ENCODE measurements around the gene TSPAN4.

The TSPAN4 gene

DNA sequence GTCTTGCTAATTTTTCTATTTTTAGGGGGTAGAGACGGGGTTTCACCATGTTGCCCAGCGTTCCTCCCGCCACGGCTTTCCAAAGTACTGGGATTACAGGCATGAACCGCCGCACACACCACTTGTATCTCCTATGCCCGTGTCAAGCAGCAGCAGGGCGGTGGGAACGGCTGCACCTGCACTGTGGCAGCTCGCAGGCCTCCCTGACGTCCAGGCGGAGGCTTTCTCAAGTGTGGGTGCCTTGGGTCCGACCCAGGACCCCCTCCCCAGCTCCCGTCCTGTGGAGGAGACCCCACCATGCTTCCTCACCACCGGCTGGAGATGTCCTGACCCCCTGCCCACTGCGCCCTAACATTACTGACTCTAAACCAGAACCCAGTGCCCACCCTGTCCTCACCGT lies 25.7 kb downstream of the TSPAN4 start:
- no peak for DNase-seq

DNA sequence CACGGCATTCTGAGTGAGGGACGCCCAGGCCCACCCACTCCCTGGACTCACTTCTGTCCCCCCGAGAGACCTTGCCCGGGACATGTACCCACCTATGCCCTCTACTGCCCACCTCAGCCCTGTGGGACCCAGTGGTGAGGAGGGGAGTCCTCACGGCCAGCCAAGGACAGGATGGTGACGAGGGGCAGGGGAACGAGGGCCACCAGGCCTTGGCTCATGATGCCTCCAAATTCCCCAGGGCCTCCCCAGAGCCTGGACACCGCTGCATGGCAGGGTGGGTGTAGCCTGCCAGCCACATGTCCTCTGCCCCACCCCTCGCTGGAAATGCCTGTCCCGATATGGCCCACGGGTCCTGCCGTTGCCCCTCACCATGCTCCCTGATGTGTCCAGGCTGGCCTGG lies 26.1 kb downstream of the TSPAN4 start:
- no peak for DNase-seq

DNA sequence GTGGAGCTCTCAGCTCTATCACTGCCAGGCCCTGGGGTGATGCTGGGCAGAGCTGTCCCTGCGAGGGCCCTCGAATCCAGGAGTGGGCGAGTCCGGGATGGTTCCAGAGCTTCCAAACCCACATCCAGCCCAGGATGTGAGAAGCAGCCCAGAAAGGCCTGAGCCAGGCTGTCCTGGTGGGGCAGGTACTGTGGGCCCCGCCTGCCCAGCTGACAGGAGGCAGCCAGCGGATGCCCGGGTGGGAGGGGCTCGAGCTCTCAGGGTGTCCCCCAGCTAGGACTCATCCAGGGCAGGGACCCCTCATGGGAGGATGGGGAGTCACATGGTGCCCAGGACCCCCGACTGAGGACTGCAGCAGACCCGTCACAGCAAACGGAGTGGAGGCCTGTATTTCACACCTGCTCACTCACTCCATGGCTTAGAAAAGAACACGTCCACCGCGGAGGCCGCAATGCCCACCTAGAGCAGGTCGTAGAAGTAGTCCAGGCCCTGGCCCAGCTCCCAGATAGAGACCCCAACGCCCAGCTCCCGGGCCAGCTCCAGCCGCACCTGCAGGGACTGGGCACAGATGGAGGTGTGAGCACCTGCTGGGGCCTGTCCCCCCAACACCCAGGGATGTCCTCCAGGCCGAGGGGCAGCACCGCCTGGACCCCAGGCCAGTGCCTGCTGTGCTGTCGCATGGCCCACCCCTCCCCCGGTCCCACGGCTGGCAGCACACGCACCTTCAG lies 26.9 kb downstream of the TSPAN4 start:
- DNase-seq = no peak

DNA sequence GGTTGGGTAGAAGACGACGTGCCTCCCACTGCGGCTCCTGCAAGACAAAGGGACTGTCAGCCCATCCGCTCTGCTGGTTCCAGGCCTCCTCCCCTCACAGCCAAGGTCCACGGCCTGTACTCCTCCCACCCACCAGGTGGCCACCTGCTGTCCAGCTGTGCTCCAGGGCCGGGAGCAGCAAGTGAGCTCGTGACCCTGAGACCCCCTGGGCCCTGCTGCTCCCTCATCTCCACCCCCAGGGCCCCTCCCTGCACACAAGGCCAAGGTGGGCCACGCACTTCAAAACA lies 27.4 kb downstream of the TSPAN4 start:
- no peak for DNase-seq

DNA sequence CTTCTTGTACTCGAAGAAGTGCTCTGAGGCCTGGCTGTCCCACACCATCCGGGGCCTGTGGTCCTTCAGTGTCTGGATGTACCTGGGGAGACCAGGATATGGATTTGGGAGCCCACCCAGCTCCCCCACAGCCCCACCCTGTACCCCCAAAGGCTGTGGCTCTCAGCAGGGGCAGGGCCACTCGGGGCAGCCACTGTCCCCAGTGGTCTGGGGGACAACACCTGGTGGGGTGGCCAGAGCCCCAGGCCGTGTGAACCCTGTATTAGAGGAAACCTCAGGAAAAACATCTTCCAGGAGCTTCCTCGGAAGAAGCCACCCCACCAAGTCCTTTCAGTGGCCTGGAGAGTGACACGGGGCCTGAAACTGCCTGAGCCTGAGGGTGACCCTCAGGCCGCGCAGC lies 27.8 kb downstream of the TSPAN4 start:
- DNase-seq = no peak

DNA sequence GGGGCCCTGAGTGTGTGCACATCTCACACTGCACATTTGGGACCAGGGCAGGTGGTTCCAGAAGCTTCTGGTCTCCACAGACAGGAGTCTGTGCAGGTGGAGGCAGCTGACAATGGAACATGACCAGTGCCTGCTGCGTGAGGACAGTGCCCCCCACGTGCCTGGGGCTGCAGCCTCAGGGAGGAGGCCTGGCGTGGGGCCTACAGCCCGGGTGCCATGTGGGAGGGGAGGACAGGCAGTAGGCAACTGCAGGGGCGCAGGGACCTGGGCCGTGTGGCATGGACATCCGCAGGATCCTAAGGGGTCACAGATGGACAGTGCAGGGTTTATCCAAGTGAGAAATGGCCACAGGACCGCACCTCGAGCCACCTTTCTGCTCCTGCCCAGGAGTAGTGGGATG lies 28.8 kb downstream of the TSPAN4 start:
- no peak for DNase-seq

DNA sequence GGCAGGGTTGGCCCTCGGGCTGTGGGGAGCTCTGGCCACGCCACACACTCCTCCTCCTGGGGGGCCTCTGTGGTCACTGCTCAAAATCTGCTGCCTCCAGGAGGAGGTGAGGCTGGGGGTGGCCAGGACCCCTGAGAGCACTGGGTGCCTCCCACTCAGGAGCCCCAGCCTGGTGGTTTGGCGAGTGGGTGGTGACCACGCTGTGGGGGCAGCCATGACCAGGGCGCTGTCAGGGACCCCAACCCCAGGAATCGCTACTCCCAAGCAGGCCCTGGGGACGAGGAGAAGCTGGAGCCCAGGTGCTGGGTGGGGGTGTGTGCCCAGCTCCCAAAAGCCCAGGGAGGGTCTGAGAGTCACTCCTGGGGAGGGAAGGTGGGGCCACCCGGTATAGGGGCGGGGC lies 30.1 kb downstream of the TSPAN4 start:
- no peak for DNase-seq

DNA sequence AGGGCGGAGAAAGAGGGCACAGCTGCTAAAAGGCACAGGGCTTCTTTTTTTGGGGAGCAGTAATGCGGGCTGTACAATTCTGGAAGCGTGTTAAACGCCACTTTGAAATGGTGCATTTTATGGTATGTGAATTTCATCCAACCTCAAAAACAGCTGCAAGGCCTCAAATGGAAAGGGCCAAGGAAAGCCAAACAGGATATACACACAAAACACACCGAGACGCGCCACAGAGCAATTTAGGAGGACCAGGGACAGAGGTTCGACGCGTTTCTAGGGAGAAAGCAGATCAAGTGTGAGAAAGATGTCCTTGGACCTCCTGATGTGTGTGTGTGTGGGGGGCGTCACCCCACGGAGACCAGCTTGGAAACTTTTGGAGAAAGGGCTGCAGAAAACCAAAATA lies 31.1 kb downstream of the TSPAN4 start:
- DNase-seq = no peak

DNA sequence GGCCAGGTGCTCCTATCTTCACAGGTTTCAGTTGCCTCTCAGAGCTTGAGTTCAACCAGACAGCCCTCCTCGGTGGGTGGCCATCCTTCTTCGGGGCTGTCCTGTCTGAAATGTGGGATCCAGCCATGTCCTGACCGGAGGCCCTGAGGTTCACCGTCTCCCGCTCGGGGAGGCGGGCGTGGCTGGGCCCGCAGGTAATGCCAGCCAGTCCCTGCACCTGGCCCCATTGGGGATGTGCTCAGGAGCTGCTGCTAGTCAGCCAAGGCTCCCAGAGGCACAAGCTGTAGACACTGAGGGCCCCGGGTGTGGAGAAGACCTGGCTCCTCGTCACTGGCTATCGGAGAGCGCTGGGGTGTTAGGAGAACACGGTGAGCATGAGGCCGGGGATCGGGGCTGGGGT lies 32.6 kb downstream of the TSPAN4 start:
- DNase-seq = no peak

DNA sequence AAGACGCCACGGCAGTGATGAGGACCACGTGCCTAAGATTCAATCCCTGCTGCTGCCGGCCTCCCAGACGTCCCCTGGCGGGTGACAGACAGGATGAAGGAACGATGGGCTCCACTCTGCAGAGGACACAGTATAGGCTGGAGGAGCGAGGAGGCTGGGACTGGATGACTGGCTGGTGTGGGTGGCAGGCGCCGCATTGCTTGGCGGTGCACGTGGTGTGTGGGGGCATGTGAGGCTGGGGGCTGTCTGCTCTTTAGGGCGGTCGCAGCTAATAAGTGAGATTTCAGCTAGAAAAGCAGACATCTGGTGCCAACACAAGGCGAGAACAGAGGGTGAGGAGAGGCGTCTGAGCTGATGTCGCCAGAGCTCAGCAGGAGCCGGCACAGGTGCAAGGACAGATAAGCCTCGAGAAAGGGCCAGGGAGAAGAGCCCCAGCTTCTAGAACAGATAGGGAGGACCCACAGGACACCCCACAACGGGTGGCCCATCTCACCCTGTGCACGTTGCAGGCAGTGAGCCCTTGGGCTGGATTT lies 33.2 kb downstream of the TSPAN4 start:
- DNase-seq = no peak

DNA sequence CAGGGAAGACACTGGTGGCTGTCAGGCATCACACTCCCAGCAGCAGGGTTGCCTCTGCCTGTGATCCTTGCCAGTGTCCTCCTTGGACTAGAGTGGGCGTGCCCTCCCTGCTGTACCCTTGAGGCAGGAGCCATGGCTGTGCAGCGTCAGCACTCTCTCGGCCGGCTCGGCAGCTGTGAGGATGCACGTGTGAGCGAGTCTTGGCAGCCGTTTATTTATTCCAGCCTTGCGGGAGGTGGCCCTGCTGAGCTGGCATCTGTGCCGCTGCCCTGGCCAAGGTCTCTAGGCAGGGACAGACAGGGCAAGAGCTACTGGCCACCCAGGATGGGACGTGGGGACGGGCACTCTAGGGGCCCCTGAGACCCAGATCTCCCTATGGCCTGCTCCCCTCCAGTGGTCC lies 33.9 kb downstream of the TSPAN4 start:
- no peak for DNase-seq

DNA sequence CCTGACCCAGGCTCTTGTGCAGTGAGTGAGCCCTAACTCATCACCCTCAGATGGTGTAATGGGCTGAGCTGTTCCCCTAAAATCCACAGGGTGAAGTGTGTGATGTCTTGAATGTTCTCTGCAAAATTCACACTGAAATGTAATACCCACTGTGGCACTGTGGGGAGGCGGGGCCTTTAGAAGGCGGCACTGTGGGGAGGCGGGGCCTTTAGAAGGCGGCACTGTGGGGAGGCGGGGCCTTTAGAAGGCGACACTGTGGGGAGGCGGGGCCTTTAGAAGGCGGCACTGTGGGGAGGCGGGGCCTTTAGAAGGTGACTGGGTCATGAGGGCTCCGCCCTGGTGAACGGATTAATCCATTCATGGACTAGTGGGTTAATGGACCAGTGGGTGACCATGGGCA lies 34.9 kb downstream of the TSPAN4 start:
- peak; percentile 11 for DNase-seq

DNA sequence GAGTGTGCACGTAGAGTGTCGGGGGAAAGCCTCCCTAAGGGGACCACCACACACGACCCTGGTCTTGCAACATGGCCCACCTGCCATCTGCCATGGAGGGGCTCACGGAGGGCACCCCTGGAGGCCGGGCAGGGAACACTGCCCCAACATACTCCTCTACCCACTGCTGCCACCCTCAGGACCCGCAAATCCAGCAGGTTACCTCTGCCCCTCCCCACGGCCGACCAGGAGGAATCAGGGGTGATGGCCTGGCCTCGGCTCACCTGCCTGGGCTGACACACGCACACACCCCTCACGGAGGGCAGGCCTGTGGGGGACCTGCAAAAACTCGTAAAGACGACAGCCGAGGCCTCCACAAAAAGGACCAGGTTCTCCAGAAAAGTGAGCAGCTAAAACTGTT lies 37.8 kb downstream of the TSPAN4 start:
- DNase-seq = no peak

DNA sequence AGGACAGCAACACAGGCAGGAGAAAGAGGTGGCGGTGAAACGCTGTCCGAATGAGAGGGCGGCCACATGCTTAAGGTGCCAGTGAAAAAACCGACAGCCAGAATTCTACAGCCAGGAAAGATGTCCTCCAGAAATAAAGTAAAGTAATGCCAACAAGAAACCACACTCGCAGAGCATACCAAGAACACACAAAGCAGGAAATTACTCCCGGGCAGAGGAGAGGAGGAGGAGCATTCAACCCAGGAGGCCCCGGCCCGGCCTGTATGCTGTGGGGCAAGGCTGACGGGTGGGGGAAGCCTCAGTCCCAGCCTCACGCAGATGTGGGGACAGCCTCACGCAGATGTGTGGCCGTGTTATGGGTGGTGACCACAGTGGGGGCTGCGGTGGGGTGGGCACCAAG lies 39.9 kb downstream of the TSPAN4 start:
- DNase-seq = no peak

DNA sequence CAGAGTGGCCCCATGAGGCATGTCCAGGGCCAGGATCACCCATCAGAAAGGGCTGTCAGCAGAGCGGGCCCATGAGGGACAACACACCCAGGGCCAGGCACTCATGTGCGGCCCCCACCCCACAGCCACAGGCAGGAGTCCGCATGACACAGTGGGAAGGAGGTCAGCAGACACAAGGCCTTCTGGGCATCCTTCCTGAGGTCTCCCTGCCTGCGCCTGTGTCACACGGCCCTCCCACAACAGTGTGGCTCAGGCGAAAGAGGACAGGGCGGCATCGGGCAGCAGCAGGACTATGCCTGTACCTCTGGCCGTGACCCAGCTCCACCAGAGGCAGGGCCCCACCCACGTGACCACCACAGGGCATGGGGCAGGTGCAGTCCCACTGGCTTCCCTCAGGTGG lies 40.9 kb downstream of the TSPAN4 start:
- no peak for DNase-seq

DNA sequence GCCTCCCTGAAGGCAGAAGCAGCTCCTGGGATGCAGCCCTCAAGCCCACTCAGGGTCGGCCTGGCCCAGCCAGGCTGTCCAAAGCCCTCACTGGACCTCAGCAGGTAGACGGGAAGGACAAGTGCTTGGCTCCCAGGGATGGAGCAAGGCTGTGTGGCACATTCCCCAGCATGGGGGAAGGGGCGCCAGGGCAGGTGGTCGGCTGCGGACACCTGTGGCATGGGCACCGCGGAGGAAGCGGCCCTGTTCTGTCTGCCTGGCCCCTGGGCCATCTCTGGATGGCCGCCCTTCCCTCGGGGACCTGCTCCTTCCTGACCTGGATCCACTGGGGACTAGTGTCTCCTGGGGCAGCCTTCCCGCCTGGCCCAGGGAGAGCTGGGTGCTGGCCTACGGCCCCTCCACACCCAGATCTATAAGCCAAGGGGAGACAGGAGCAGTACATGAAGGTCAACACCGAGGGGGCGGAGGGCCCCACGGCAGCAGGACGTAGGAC lies 42.0 kb downstream of the TSPAN4 start:
- no peak for DNase-seq

DNA sequence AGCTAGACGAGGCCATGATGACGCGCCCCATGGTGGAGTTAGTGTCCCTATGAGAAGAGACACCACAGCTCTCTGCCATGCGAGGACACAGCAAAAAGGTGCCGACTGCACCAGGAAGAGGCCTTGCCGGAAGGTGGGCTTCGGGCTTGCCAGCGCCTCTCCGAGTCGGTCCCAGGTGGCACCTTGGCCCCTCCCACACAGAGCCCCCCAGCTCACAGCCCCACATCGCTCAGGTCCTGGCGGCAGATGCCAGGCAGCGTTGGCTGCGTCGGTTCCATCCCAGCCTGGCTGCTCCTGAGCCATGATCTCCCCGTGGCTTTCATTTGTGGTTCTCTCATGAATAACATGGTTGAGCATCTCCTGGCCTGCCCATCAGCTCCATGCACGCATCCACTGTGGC lies 43.9 kb downstream of the TSPAN4 start:
- no peak for DNase-seq

DNA sequence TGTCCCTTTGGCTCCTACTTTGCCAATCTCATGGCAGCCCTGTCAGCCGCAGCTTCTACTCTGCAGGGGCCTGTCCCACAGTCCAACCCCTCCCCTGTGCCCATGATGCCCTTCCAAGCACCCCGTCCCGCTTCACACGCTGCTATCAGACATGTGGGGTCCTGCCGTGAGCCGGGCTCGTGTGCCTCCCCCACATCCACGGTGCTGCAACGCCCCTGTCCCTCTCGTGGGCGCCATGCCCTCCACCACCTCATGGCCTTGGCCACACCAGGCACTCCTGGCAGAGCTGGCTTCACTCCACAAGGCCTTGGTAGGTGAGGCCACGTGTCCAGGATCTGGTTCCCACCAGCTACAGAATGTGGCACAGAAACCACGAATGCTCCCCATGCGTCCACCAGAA lies 44.9 kb downstream of the TSPAN4 start:
- no peak for DNase-seq

DNA sequence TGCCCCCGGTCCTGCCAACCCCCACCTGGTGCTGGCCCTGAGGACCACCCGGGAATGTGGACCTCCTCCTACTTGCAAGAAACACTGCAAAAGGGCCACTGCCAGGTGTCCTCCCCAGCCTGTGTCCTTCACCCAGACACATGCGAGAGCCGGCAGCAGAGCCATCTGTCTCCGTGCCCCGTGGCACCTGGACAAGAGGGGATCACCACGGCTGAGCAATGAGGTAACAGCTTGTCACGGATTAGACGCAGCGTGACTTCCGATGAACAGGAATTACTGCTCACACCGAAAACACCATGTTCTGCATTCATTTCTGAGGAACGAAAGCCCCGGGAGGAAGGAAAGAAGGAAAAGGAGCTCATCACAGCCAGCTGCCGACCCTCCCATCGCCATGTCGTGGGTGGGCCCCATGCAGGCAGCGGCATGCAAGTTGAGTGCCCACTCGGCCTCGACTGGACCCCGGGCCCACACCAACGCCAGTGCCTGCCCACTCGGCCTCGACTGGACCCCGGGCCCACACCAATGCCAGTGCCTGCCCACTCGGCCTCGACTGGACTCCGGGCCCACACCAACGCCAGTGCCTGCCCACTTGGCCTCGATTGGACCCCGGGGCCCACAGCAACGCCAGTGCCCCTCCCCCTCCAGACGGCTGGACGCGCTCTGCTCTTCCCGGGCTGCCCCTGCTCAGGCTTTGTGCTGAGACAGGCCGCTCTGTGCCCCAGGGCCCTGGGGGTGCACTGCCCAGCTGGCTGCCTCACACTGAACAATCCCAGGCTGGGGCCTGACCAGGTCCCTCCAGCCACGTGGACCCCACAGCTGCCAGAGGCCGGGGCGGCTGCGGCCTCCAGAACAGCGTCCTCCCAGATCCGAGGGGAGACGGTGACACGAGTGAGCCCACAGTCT lies 45.9 kb downstream of the TSPAN4 start:
- no peak for DNase-seq

DNA sequence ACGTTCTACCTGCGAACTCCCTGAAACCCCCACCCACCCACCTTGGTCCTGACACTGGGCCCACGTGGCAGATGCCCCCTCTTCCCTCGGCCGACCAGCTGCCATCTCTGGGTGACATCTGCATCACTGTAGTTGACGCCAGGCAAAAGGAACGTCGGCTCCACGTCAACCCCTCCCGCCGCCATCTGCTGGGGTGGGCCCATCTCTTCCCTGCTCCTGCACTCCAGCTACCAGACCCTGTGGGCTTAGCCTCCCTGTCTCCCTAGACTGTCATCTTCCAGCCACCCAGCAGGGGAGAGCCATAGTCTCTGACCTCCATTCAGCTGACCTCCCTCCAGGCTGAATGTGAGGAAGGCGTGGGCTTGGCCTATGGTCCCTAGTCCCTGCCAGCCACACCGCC lies 46.6 kb downstream of the TSPAN4 start:
- no peak for DNase-seq

DNA sequence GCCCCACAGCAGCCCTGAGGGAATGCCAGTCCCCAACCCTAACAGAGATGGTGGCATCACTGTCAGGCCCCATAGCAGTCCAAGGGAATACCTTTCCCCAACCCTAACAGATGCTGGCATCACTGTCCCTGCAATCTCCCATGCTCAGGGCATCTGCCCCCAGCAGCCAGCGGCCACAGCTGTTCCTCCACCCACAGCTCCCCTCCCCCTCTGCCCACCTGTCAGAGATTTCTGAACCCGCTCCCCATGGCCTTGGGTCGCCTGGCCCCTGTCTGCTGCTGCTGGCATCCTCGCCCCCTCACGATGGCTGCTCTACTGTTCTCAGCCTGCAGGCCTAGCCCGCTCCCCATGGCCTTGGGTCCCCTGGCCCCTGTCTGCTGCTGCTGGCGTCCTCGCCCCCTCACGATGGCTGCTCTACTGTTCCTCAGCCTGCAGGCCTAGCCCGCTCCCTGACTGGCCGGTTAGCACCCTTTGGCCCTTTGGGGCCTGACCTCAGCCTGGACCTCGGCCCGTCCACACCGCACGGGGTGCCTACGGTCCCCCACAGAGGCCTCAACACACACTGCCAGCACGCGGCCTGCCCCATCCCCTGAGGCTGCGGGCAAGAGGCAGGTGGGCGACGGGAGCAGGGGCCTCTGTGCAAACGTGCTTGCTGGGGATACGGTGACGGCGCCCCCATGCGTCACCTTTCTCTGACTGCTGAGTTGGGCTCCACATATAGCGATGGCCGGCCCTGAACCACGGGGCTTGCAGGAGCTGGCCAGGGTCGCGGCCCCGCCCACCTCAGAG lies 47.2 kb downstream of the TSPAN4 start:
- no peak for DNase-seq

DNA sequence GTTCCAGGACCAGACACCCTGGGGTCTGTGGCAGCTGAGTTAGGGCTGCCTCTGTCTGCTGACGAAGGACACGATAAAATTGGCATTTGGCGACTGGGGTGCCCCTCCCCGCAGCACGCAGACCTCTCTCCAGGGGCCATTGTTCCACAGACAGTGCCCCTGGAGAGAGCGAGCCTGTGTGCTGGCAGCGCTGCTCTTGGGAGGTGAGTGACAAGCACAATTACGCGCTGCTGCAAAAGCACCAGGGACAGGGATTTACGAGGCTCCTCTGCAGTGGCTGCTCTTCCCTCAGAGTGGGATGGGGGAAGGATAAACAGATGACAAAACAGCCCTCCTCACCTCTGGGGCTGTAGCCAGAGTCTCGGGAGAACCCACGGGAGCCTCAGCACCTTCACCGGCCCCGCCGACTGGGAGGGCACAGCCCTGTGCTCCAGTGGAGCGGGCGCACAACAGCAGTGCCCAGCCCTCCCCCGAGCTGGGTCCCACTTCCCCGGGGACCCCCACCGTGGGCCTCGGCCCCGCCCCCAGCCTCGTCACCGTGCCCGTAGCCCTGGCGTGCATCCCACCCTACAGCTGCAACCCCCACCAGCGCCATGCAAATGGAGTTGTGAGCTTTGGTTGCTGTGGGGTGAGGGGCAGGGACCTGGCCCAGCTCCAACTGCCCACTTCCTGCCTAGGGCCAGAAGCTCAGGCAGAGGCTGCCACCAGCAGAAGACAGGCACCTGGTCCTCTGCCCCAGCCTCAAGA lies 48.3 kb downstream of the TSPAN4 start:
- DNase-seq = no peak

Data from CD4-positive, alpha-beta T cell treated with Interleukin-17A for 1 hour (primary cell).